Stimulated activated CD4-positive, alpha-beta T cell treated with anti-CD3 and anti-CD28 coated beads, TNF-alpha, amount 100 ng/mL, for 48 hours (primary cell): ENCODE measurements around the gene DNM1.

Source experiments
- DNase-seq, 3 donors: peaks; one replicate each; pipeline ENCODE4 v3.0.0-alpha.2; 2020; ENCODE audit warnings: low read depth in 3 of 3

Gene DNM1

GRCh38 chr9:128203024-128203706 lies at the start of gene DNM1:
Gene DNM1 (plus strand): TSS chr9:128203379. CDS start chr9:128203471, 92 bp downstream.
- peak; percentile 36 to 52 (median 42) for DNase-seq

DNA sequence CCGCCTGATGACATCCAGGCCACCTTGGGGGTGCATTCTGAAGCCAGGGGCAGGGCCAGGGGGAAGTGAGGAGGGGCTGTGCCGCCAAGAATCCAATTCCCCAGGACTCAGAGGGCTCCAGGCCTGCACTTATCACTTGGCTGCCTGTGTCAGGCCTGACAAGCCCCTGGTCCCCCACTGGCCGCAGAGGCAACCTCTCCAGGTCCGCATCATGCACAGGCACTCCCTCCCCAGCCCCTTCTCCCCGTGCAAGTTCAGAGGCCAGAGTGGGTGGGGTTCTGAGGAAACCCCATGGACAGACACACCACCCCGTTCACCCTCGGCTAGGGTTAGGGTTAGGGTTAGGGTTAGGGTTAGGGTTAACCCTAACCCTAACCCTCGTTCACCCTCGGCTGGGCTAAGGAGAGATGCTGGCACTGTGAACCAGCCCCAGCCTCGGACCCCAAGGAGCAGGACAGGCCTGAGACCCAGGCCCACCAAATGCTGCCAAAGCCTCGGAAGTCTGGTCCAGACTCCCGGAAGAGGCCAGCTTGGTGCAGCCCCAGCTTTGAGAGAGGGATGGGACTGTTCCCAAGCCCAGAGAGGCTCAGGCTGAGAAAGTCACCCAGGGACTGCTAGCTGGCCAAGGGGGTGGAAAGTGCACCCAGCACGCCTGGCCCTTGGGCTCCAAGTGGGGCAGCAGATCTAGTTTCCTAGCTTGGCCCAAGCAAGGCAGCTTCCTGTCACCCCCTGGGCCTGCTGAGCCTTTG lies 49.1 kb upstream of the DNM1 start:
- no peak for DNase-seq

DNA sequence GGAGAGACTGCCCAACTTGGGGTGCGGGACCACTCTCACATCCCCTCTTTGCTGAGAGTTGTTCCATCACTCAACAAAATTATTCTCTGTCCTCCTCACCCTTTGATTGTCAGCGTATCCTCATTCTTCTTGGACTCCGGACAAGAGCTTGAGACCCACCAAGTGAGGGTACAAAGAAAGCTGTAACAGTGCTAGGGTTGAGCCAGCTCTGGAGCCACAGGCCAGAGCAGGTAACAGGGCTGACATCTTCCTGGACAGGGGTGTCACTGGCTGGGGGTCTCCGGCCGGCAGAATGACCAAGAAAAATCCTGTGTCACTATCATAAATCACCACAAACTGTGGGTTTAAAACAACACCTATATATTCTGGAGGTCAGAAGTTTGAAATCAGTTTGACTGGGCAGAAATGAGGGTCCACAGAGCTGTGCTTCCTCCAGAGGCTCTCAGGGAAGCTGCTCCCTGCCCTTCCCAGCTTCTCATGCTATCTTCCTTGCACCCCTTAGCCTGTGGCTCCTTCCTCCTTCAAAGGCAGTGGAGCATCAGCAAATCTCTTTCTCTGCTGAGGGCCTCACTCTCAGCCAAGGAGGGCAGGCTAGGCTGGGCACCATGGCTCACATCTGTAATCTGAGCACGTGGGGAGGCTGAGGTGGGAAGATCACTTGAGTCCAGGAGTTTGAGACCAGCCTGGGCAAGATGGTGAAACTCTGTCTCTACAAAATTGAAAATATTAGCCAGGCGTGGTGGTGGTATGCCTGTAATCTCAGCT lies 47.3 kb upstream of the DNM1 start:
- no peak for DNase-seq

GRCh38 chr9:128159522-128159783 lies 43.7 kb upstream of the DNM1 start:
- DNase-seq = peak in 2 of 3 donors; percentile 21 to 37

DNA sequence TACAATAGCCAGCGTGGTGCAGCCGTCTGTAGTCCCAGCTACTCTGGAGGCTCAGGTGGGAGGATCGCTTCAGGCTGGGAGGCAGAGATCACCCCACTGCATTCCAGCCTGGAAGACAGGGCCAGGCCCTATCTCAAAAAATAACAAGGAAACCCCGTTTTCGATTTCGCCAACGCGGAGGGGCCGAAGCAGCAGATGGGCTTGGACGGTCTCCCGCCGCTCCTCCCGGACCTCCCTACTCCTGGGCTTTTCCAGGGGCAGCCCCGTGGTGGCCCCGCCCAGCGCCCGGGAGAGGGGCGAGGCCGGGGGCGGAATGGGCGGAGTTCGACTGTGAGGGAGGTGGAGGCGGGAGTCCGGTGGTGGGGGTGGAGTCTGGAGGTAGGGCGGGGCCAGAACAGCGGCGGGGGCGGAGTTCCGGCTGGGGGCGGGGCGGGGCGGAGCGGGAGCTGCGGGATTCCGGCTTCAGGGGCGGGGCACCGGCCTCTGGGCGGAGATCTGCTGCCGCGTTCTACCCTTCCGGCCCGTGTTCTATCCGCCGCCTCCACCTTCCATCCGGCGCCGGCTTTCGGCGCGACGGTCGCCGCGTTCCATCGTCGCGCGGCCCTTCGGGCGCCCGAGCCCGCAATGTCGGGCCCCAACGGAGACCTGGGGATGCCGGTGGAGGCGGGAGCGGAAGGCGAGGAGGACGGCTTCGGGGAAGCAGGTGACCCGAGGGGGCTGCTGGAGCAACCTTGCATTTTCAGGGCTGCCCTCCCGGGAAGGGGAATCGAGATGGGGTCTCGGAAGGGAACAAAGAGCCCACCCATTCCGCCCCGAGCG lies 43.2 kb upstream of the DNM1 start, which contains the start of gene BBLN:
TSS of gene BBLN (plus strand) at position 482 of the 819 bp plus-strand sequence. CDS start at position 625, 143 bp downstream.
- DNase-seq = peak; percentile 88 to 97 (median 89)

DNA sequence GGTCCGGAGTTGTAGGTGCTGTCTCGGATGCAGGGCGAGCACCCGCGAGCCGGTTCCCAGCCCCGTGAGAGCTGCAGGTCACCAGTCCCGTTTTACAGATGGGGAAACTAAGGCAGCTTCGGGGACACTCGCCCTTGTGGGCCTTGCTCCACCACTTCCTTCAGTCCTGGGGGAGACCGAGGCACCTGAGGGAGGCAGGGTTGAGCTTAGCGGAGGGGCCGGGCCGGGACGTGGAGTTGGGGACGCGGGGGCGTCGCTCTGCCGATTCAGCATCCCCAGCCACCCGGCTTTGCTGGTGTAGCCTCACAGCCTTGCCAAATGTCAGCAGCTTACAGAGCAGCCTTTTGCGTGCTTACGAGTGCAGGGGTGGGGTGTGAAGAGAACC lies 42.6 kb upstream of the DNM1 start:
- DNase-seq = peak in 2 of 3 donors; percentile 33 to 53

GRCh38 chr9:128161215-128161902 lies 41.8 kb upstream of the DNM1 start:
- no peak for DNase-seq

- DNase-seq = no peak
Observed at GRCh38 chr9:128162215-128163026, 40.8 kb upstream of the DNM1 start.

DNA sequence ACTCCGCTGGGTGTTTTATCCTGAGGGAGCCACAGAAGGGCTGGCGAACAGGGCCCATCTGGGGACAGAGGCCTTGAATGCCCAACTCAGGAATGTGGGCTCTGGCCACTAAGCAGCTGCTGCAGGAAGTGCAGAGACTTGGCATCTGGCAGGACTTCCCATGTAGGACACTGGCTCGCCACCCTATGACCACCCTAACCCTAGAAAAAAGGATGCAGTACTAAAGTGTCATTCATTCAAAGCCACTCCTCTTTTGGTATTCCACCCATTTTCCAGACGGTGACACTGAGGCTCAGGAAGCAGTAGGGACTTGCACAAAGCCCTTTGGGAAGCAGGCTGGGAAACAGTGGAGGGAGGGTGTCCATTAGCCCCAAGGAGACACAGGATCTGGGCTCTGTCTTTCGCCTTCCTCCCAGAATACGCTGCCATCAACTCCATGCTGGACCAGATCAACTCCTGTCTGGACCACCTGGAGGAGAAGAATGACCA lies 40.1 kb upstream of the DNM1 start:
- DNase-seq = no peak

DNA sequence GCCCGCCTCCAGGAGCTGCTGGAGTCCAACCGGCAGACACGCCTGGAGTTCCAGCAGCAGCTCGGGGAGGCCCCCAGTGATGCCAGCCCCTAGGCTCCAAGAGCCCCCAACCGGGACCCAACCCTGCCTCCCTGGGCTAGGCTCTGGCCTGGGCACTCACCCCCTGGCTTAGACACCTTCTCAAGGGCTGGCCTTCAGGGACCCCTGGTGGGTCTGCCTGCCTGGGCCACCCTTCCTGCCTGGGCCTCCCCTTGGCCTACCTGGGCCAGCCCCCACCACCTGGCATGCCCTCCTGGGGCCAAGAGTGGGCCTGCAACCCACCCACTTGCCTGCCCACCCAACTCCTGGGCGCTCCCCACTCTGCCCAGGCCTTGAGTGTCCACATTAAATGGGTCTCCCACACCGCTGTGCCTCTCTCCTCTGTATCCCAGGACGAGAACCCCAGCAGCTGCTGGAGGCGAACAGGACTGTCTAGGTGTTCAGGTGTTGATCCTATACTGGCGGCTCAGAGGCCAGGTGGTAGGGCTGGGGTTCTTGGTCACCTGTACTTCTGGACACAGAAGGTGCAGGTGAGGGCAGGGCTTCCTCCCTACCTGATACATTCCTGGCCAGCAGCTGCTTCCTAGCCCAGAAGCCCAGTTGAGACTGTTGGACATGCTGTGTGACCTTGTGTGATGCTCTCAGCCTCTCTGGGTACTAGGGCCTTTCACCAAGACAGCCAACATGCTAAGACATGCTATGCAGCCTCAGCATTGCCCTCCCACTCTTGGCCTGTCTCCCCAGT lies 39.5 kb upstream of the DNM1 start:
- DNase-seq = no peak

DNA sequence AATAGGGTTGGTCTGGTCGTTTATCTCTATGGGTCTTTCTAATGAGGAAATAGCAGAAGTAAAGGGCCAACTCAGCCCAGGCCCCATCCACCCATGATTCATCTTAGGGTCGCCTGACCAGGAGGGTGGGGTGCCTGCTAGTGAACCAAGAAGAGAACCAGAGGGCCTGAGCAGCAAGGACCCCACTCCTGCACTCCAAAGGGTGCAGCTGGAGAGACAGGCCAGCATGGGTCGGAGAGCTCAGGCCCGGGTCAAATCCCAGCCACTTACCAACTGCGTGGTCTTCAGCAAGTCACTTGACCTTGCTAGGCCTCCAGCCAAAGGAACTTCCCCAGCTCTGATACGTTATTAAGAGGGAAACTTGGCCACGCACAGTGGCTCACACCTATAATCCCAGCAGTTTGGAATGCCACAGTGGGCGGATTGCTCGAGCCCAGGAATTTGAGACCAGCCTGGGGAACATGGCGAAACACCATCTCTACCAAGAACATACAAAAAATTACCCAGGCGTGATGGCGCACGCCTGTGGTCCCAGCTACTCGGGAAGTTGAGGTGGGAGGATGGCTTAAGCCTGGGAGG lies 38.8 kb upstream of the DNM1 start:
- no peak for DNase-seq

- no peak for DNase-seq
Observed at GRCh38 chr9:128166169-128166568, 37.0 kb upstream of the DNM1 start.

- DNase-seq = no peak
Observed at GRCh38 chr9:128167209-128167608, 36.0 kb upstream of the DNM1 start.

- DNase-seq = no peak
Observed at GRCh38 chr9:128168731-128169308, 34.4 kb upstream of the DNM1 start.

DNA sequence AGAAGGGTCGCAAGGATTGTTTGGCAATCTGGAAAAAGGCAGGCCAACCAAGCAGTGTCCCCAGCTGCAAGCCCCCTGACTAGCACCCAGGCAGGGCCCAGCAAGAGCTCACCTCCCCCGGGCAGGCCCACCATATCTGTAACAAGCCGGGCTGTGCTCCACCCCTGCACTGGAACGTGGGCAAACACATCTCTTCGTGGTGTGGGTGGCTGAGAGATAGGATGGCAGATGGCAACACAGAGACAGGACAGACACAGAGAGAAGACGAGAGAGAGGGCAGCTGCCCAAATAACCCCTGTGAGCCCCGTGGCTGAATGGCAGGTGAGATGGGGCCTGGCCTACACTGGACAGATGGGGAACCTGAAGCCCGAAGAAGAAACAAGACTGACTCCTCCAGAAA lies 33.7 kb upstream of the DNM1 start:
- DNase-seq = no peak

DNA sequence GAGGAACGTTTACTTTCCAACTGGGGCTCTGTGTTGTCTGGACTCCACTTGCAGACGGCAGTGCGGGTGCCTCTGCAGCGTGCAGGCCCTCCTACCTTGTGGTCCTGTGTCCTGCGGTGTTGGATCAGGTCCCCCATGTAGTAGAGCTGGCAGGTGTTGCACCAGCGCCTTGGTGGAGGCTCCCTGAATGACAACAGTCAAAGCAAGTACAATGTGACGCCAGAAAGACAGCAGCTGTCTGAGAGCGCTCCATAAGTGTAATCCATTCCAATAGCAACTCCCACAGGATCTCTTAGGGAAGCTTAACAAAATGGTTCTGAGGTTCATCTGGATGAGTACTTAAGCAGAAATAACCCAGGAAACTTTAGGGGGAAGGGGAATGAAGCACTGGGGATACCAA lies 33.3 kb upstream of the DNM1 start:
- DNase-seq = no peak

DNA sequence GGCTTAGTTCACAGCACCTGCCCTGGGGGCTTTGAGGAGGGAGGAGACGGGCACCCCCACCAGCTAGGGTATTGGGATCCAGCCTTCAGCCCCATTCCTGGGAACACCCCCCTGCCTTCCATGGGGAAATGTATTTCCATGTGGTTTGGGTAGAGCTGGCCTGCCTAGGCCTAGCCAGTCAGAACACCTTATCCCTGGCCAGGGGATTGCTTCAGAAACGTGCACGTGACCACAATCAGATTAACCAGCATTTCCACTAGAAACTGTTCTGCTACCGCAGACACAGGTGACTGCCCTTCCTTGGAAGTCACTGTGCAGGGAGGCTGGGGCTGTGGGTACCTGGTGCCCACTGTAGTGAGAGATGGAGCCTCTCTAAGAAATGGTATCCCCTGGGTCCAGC lies 29.1 kb upstream of the DNM1 start:
- DNase-seq = no peak

DNA sequence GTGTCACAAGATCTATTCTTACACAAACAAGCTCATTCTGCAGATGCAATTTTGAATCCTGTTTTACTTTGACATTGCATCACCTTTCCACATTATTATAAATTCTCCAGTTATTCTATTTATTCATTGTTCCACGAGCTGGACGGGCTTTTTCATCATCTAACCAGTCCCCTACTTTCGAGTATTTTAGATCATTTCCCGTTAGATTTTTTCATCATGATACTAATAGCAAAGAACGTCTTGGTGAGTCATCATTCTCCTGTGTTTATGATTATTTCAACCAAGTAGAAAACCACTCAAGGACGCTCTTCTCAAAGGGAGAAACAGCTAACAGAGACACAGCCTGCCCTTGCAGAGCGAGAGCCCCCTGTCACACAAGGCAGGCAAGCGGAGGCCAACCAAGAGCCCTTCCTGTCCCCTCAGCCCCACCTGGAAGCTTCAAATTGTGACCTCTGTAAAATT lies 28.0 kb upstream of the DNM1 start:
- no peak for DNase-seq

GRCh38 chr9:128175726-128176125 lies 27.5 kb upstream of the DNM1 start:
- DNase-seq = no peak
